ENCODE results near the gene HSFX3. TPM values are rescaled to one million over a fixed set of nuclear protein-coding genes. Genes with fewer than 3 reads are reported as not detected.
A peak's percentile ranks its signal among the peaks of the same experiment; 100 is the strongest.
"Not testable (repeated sequence)": the region's sequence is repeated elsewhere in the genome, so short reads cannot be mapped to it uniquely, and the experiment has no call there.

The HSFX3 gene
- total and polyA plus RNA-seq, 12 donors: 0.12 to 0.31 (median 0.21) TPM; not detected in 9

DNA sequence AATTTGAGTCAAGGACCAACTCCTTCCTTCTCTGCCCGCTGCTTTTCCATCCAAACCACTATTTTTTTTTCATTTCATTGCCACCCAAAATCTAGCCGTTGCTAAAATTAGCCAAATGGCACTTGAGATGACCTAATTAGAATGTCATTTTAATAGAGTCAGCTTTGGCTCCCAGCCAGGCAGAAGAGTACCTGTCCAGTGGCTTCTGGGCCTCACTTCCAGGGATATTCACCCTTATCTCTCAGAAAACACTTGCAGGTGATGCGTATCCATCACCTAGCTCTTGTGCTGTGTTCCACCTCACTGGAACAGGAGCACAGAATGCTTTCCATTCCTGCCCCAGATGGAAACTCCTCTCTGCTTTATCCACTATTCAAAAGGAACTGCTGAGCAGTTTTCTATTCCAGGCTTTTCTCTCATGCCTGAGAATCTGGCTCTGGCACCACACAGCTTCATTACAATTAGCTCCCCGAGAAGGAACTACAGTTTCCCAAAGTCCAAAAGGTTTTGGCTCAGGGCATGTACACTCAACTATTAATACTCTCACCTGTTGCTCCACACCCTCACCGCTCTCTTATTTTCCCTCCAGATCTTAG, 19.1 kb upstream of the HSFX3 start:
- peak in 5 of 8 donors; percentile 41 to 80 (median 64) for ATAC-seq
- H3K4me3 ChIP-seq: no peak overlapping the region
- no peaks in the 10 kb centered on the region for H3K27me3 ChIP-seq
- H3K27ac ChIP-seq: peak overlapping the region in 4 of 10 donors; percentile 13 to 56 (median 32)
- no peak for DNase-seq
- intact Hi-C loops (cut with DNase I): loop anchor here in 1 of 10 donors (10.0 kb wide), 1 partner anchor 66 kb away; the partner anchor contains the start of gene TMEM185A
- H3K36me3 ChIP-seq: no peaks in the 10 kb centered on the region
- peaks cover 0 to 7% (median 0%) of the 10 kb centered on the region in 9 donors for H3K4me1 ChIP-seq
- TF ChIP-seq CTCF (IDR thresholded peaks at IDR 0.05): no peak
- WGBS, 2 donors: 65% methylated on average over 5 of the region's 5 CpGs; no CpG with 5 or more reads in 1 of the 2 donors
- H3K9me3 ChIP-seq: no peaks in the 10 kb centered on the region

- Histone ChIP-seq H3K4me1 (peaks cover 0 to 7% (median 0%) of the 10 kb centered on the region in 9 donors), H3K4me3 (no peak overlapping the region), H3K36me3 (no peaks in the 10 kb centered on the region), H3K9me3 (no peaks in the 10 kb centered on the region), H3K27ac (no peak overlapping the region), H3K27me3 (no peaks in the 10 kb centered on the region)
- DNase-seq: no peak
- TF ChIP-seq CTCF (IDR thresholded peaks at IDR 0.05): no peak
- ATAC-seq: no peak
- WGBS, 2 donors: 86% methylated on average over 7 of the region's 7 CpGs; no CpG with 5 or more reads in 1 of the 2 donors
- intact Hi-C loops (cut with DNase I): loop anchor here in 1 of 10 donors (10.0 kb wide), 1 partner anchor 67 kb away; the partner anchor contains the start of gene TMEM185A
Measured at GRCh38 chrX:149567621-149568417, 18.1 kb upstream of the HSFX3 start.

GRCh38 chrX:149563359-149563758, 13.6 kb upstream of the HSFX3 start:
- ATAC-seq: no peak
- no peak for TF ChIP-seq CTCF (IDR thresholded peaks at IDR 0.05)
- intact Hi-C loops (cut with DNase I): loop anchor here in 1 of 10 donors (10.0 kb wide), 1 partner anchor 71 kb away; the partner anchor contains the start of gene TMEM185A
- no peak overlapping the region for H3K4me3 ChIP-seq
- no peaks in the 10 kb centered on the region for H3K36me3 ChIP-seq
- DNase-seq: no peak
- H3K27me3 ChIP-seq: no peaks in the 10 kb centered on the region
- H3K27ac ChIP-seq: no peak overlapping the region
- H3K4me1 ChIP-seq: peaks cover 0 to 3% (median 0%) of the 10 kb centered on the region in 9 donors
- no peaks in the 10 kb centered on the region for H3K9me3 ChIP-seq
- 93% methylated on average over 4 of the region's 4 CpGs; no CpG with 5 or more reads in 1 of the 2 donors for whole genome bisulfite sequencing, 2 donors

GRCh38 chrX:149555251-149555650, 5.5 kb upstream of the HSFX3 start:
- intact Hi-C loops (cut with DNase I): not testable (repeated sequence)

DNA sequence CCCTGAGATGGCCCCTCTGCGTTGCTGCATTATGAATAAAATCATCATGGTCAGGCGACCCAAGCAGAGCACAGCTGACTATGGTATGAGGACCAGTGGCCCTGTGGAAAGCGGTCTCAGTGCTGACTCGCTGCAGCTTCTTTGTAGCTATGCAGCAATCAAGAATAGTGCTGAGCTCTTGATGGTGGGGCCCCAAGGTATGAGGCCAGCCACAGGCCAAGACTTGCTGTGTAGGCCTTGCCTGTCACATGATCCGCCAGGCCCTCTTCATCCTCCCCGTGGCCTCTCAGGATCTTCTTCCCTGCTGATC, 2.2 kb upstream of the HSFX3 start:
- H3K4me1 ChIP-seq; ATAC-seq; DNase-seq; H3K27ac ChIP-seq; H3K36me3 ChIP-seq; H3K27me3 ChIP-seq; intact Hi-C loops (cut with DNase I); H3K4me3 ChIP-seq; H3K9me3 ChIP-seq: not testable (repeated sequence)
- 94% methylated on average over 2 of the region's 6 CpGs; no CpG with 5 or more reads in 1 of the 2 donors for WGBS, 2 donors

More at GRCh38 chrX:149555251-149555650, 5.5 kb upstream of the HSFX3 start:
- H3K27ac ChIP-seq, H3K4me1 ChIP-seq, DNase-seq, H3K9me3 ChIP-seq, H3K36me3 ChIP-seq, H3K4me3 ChIP-seq, H3K27me3 ChIP-seq: not testable (repeated sequence)
- no CpG with 5 or more reads among the region's 4 CpGs for WGBS, 2 donors
- ATAC-seq: peak in 4 of 8 donors; percentile 39 to 51 (median 44)

- H3K27ac ChIP-seq; DNase-seq; H3K36me3 ChIP-seq; H3K9me3 ChIP-seq; H3K4me1 ChIP-seq; intact Hi-C loops (cut with DNase I); H3K4me3 ChIP-seq; H3K27me3 ChIP-seq; ATAC-seq: not testable (repeated sequence)
- no CpG with 5 or more reads among the region's 4 CpGs for WGBS, 2 donors
Measured at GRCh38 chrX:149551245-149551938, 1.7 kb upstream of the HSFX3 start.

GRCh38 chrX:149550454-149550853, 730 bp upstream of the HSFX3 start:
- H3K36me3 ChIP-seq; DNase-seq; ATAC-seq; H3K27me3 ChIP-seq; H3K27ac ChIP-seq; H3K4me3 ChIP-seq; H3K4me1 ChIP-seq; intact Hi-C loops (cut with DNase I); H3K9me3 ChIP-seq: not testable (repeated sequence)
- 100% methylated on average over 1 of the region's 1 CpG; no CpG with 5 or more reads in 1 of the 2 donors for WGBS, 2 donors

Data from heart right ventricle (tissue), 16 donors.